MCF 10A (cell line): Measurements from ENCODE around the gene SLC17A7. TPM values are rescaled to one million over a fixed set of nuclear protein-coding genes. Genes with fewer than 3 reads are reported as not detected.

Experiments used
- BruUV-seq: library from RNA; stranded (reverse); fragments of 400-500 nt; replicated peaks from 2 replicates; lab custom pipeline; 2021; lab: Mats Ljungman, UMichigan
- CTCF ChIA-PET: fragments of 300-600 bp; sonication (Branson Sonifier 250); formaldehyde crosslinking; extraction: SDS; loops from one replicate; lab custom pipeline; 2021; ENCODE audit warnings: antibody characterized with exemption, inconsistent platforms; lab: Yijun Ruan, JAX
- POLR2A ChIA-PET: fragments of 300-600, 350-650 bp; sonication (Branson Sonifier 250); formaldehyde crosslinking; extraction: SDS; loops from one replicate; lab custom pipeline; 2020; ENCODE audit warnings: antibody characterized with exemption, inconsistent platforms; lab: Yijun Ruan, JAX
- DNase-seq: peaks from one replicate; pipeline ENCODE4 v3.0.0-alpha.2; 2018; ENCODE audit not compliant: unreplicated experiment
- H3K27ac Mint-ChIP-seq: one replicate; pipeline ENCODE4 v1.8.0; 2022; ENCODE audit warnings: mild to moderate bottlenecking, low read depth, mixed read lengths; ENCODE audit not compliant: unreplicated experiment
- H3K27me3 Mint-ChIP-seq: one replicate; pipeline ENCODE4 v1.8.0; 2022; ENCODE audit warnings: mixed read lengths; ENCODE audit not compliant: insufficient read depth, unreplicated experiment
- H3K36me3 Mint-ChIP-seq: one replicate; pipeline ENCODE4 v1.8.0; 2022; ENCODE audit warnings: mild to moderate bottlenecking, moderate library complexity, mixed read lengths; ENCODE audit not compliant: insufficient read depth, unreplicated experiment
- H3K4me1 Mint-ChIP-seq: one replicate; pipeline ENCODE4 v1.8.0; 2022; ENCODE audit warnings: mixed read lengths; ENCODE audit not compliant: insufficient read depth, unreplicated experiment
- H3K4me3 Mint-ChIP-seq: one replicate; pipeline ENCODE4 v1.8.0; 2022; ENCODE audit warnings: mild to moderate bottlenecking, moderate library complexity, mixed read lengths; ENCODE audit not compliant: unreplicated experiment
- H3K9me3 Mint-ChIP-seq: one replicate; pipeline ENCODE4 v1.8.0; 2022; ENCODE audit warnings: mixed read lengths; ENCODE audit not compliant: unreplicated experiment
- CTCF ChIP-seq: fragments of 200-600 bp; IDR thresholded peaks from one replicate; pipeline ENCODE4 v1.8.0; 2022; ENCODE audit warnings: antibody characterized with exemption, mild to moderate bottlenecking; ENCODE audit not compliant: unreplicated experiment
- intact Hi-C: fragments of 100-400 bp; cut with micrococcal nuclease; formaldehyde crosslinking; loops from 2 replicates; pipeline ENCODE4 v1.14.1; 2022
- total RNA-seq: library from RNA; stranded (reverse); gene quantifications from 2 replicates; pipeline ENCODE4 v1.2.3, GENCODE V29; 2022

Gene SLC17A7
- total RNA-seq, 1 experiment from 2014 or later, result not detected

GRCh38 chr19:49417088-49417487 is 24.2 kb downstream of the SLC17A7 start:
- POLR2A ChIA-PET, result no interaction called here
- no peaks in the 10 kb centered on the region for H3K36me3 Mint-ChIP-seq
- no peak for TF ChIP-seq CTCF
- no peak overlapping the region for H3K4me3 Mint-ChIP-seq
- BruUV-seq, result no TSS peak
- peaks cover 52% of the 10 kb centered on the region for H3K27me3 Mint-ChIP-seq
- no peak overlapping the region for H3K27ac Mint-ChIP-seq
- intact Hi-C loops, result no loop called here
- peaks cover 16% of the 10 kb centered on the region for H3K4me1 Mint-ChIP-seq
- no peak for DNase-seq
- no peaks in the 10 kb centered on the region for H3K9me3 Mint-ChIP-seq
- CTCF ChIA-PET, result interaction anchor here (0.6 to 1.5 kb wide), 2 partner anchors 10 to 29 kb away, joined by 3 read pairs; no protein-coding TSS in a partner anchor

- no peak for TF ChIP-seq CTCF
- POLR2A ChIA-PET, result no interaction called here
- no peaks in the 10 kb centered on the region for H3K9me3 Mint-ChIP-seq
- DNase-seq, result no peak
- intact Hi-C loops, result no loop called here
- CTCF ChIA-PET, result interaction anchor here (1.5 kb wide), 1 partner anchor 9 kb away, joined by 3 read pairs; no protein-coding TSS in a partner anchor
- H3K27me3 Mint-ChIP-seq, result peaks cover 39% of the 10 kb centered on the region
- H3K4me1 Mint-ChIP-seq, result peaks cover 5% of the 10 kb centered on the region
- no peak overlapping the region for H3K4me3 Mint-ChIP-seq
- H3K36me3 Mint-ChIP-seq, result no peaks in the 10 kb centered on the region
- H3K27ac Mint-ChIP-seq, result no peak overlapping the region
- BruUV-seq, result no TSS peak
Observed at GRCh38 chr19:49415810-49416200, 25.5 kb downstream of the SLC17A7 start.

GRCh38 chr19:49415102-49415809 is 26.1 kb downstream of the SLC17A7 start:
- peaks cover under 1% of the 10 kb centered on the region for H3K4me1 Mint-ChIP-seq
- H3K9me3 Mint-ChIP-seq, result no peaks in the 10 kb centered on the region
- no peak for TF ChIP-seq CTCF
- H3K4me3 Mint-ChIP-seq, result no peak overlapping the region
- no peak for DNase-seq
- H3K27ac Mint-ChIP-seq, result no peak overlapping the region
- ChIA-PET POLR2A (no interaction called here), CTCF (interaction anchor here (0.6 kb wide), 1 partner anchor 1151 kb away, joined by 3 read pairs; no protein-coding TSS in a partner anchor)
- peaks cover 34% of the 10 kb centered on the region for H3K27me3 Mint-ChIP-seq
- intact Hi-C loops, result no loop called here
- no TSS peak for BruUV-seq
- no peaks in the 10 kb centered on the region for H3K36me3 Mint-ChIP-seq

- H3K9me3 Mint-ChIP-seq, result no peaks in the 10 kb centered on the region
- CTCF ChIA-PET, result interaction anchor here (0.6 kb wide), 1 partner anchor 1150 kb away, joined by 3 read pairs; no protein-coding TSS in a partner anchor
- no peak overlapping the region for H3K27ac Mint-ChIP-seq
- POLR2A ChIA-PET, result no interaction called here
- DNase-seq, result no peak
- no peak for TF ChIP-seq CTCF
- H3K36me3 Mint-ChIP-seq, result no peaks in the 10 kb centered on the region
- peaks cover 24% of the 10 kb centered on the region for H3K27me3 Mint-ChIP-seq
- H3K4me1 Mint-ChIP-seq, result no peaks in the 10 kb centered on the region
- intact Hi-C loops, result no loop called here
- H3K4me3 Mint-ChIP-seq, result no peak overlapping the region
- BruUV-seq, result no TSS peak
Observed at GRCh38 chr19:49414256-49414655, 27.1 kb downstream of the SLC17A7 start.
